Cardiac muscle cell (in vitro differentiated cells and primary cell): ENCODE results near the gene PLCB2. TPM values are rescaled to one million over a fixed set of nuclear protein-coding genes. Genes with fewer than 3 reads are reported as not detected.
A peak's percentile ranks its signal among the peaks of the same experiment; 100 is the strongest.

ENCODE experiments used
- DNase-seq, 2 donors: peaks; one replicate each; pipeline versions ENCODE4 v3.0.0 to v3.0.0-alpha.2; 2010 to 2017; ENCODE audit warnings: low read depth in 1 of 2, low spot score in 1 of 2
- H3K27ac ChIP-seq: fragments of 200-600 bp; sonication (generic); 2 replicates; pipeline ENCODE4 v1.5.1; 2016
- H3K27me3 ChIP-seq: fragments of 200-600 bp; sonication (generic); 2 replicates; pipeline ENCODE4 v1.6.0; 2016; ENCODE audit warnings: control low read depth
- H3K36me3 ChIP-seq: fragments of 200-600 bp; sonication (generic); 2 replicates; pipeline ENCODE4 v1.5.1; 2016; ENCODE audit warnings: control low read depth
- H3K4me1 ChIP-seq: fragments of 200-600 bp; sonication (generic); 2 replicates; pipeline ENCODE4 v1.8.1; 2017; ENCODE audit warnings: low read depth, mild to moderate bottlenecking, mixed run types
- H3K4me3 ChIP-seq: fragments of 200-600 bp; sonication (generic); 2 replicates; pipeline ENCODE4 v1.5.1; 2016; ENCODE audit warnings: mild to moderate bottlenecking
- H3K9me3 ChIP-seq: fragments of 200-600 bp; sonication (generic); 2 replicates; pipeline ENCODE4 v1.5.1; 2017; ENCODE audit warnings: low read depth, mild to moderate bottlenecking, control low read depth
- CTCF ChIP-seq: IDR thresholded peaks from 2 replicates; pipeline ENCODE4 v1.5.1; 2012; ENCODE audit warnings: low read depth, mild to moderate bottlenecking, low read length
- polyA plus RNA-seq: library from polyadenylated mRNA; unstranded; fragments of >200 nt; fragmentation: Nextera tagmentation; extraction: Ambion mirVana; gene quantifications from 2 replicates; pipeline ENCODE4 v1.2.1, GENCODE V29; 2016
- total RNA-seq: library from RNA; depleted of rRNA; stranded (reverse); fragments of >200 nt; gene quantifications from 2 replicates; pipeline ENCODE4 v1.2.3, GENCODE V29; 2016

PLCB2 gene
- total and polyA plus RNA-seq, 2 experiments from 2014 or later, result 28.3 to 41.2 TPM

DNA sequence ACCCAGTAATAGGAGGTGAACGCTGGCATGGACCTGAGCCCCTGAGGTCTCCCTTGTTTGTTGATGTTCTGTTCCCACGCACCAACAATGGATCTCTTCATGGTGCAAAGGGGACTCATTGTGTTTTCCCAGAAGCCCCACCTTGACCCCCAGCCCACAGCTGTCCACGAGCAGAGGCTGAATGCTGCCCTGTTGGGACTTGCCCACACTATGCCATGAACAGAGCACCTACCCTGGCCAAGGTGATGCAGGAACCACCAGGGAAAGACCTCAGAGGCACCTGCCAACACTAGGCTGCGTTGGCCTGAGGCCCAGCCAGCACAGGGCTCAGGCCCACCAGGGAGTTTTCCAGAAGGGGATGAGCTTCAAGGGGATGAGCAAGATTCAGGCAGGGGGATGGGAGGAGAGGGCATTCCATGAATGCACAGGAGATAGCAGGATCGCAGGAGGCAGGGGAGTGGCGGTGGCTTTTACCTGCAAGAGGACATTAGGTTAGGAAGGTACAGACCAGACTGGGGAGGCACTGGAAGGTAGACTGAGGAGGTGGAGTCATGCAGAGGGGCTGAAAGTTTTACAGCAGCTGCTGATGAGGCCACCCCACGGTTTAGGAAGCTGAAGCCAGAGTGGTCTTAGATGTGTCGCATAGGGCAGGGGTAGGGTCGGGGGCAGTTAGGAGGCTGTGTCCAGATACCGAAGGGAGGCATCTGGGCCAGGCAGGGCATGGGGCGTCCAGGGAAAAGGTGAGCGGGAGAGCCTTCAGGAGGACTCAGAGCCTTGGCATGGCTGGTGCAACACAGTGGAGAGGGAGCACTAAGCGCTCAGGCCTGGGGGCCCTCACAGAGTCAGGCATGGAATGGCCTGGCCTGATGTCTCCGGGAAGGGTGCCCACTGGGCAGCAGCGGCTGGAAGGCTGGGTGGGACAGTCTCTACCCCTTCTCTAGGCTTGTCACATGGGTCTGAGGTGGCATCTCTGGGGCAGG, 39.1 kb upstream of the PLCB2 start:
- no peaks in the 10 kb centered on the region for H3K36me3 ChIP-seq
- no peaks in the 10 kb centered on the region for H3K27me3 ChIP-seq
- H3K4me1 ChIP-seq, result no peaks in the 10 kb centered on the region
- no peak for DNase-seq
- H3K4me3 ChIP-seq, result no peak overlapping the region
- no peak overlapping the region for H3K27ac ChIP-seq
- H3K9me3 ChIP-seq, result no peaks in the 10 kb centered on the region
- no peak for TF ChIP-seq CTCF

GRCh38 chr15:40345867-40346578, 38.3 kb upstream of the PLCB2 start:
- TF ChIP-seq CTCF, result no peak
- peaks cover 4% of the 10 kb centered on the region for H3K4me1 ChIP-seq
- H3K4me3 ChIP-seq, result no peak overlapping the region
- H3K9me3 ChIP-seq, result no peaks in the 10 kb centered on the region
- H3K36me3 ChIP-seq, result no peaks in the 10 kb centered on the region
- DNase-seq, result no peak
- no peak overlapping the region for H3K27ac ChIP-seq
- no peaks in the 10 kb centered on the region for H3K27me3 ChIP-seq

DNA sequence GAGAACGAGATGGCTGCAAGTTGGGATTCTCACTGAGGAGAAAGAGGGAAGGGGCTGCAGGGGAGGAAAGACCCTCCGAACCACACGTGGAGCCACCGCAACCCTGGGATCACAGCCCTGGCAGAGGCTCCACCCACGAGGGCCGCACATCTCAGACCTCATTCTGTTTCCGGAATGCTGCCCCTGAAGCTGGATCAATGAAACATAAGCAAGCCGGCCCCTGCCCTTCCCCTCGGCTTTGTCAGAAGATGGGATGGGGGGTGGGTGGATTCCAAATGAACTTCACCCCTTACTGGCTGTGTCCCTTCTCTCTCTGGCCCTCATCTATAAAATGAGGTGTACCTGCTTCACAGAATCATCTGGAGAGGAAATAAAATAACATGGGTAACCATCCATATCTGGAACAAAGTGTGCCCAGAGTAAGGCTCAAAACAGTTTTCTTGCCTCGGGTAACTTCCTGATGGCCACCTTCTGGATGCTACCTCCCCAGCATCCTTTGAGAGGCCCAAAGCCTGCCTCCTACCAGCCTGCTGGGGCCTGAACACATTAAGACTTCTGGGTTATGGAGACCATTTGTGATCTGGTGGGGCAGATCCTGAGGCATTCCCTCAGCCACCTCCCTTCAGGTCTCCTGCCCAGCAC, 37.6 kb upstream of the PLCB2 start:
- DNase-seq, result no peak
- H3K4me3 ChIP-seq, result no peak overlapping the region
- H3K27me3 ChIP-seq, result no peaks in the 10 kb centered on the region
- H3K27ac ChIP-seq, result no peak overlapping the region
- peaks cover 10% of the 10 kb centered on the region for H3K4me1 ChIP-seq
- no peaks in the 10 kb centered on the region for H3K36me3 ChIP-seq
- H3K9me3 ChIP-seq, result no peaks in the 10 kb centered on the region
- TF ChIP-seq CTCF, result no peak

DNA sequence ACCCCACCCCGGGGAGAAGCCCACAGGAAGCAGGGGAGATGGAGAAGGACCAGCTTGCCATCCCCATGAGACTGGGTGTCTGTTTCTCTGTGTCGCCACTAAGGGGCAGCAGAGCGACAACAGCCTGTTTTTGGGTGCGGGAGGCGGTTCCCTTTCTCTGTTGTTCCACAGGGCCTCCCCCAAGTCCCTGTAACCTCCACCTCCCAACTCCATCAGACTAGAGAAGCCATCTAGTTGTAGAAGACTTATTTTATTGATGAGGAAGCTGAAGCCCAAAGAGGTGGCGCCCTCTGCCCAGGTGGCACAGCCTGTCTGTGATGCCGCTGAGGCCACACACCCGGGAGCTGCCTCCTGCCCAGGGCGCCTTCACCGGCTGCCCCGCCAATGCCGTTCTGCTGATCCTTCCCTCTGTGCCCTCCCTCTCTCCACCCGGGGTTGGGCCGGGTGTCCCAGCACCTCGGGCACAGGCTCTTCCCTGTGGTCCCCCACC, 36.9 kb upstream of the PLCB2 start:
- Histone ChIP-seq H3K27me3 (no peaks in the 10 kb centered on the region), H3K4me3 (no peak overlapping the region), H3K4me1 (peaks cover 17% of the 10 kb centered on the region), H3K9me3 (no peaks in the 10 kb centered on the region), H3K27ac (no peak overlapping the region), H3K36me3 (no peaks in the 10 kb centered on the region)
- peak; percentile 80 for TF ChIP-seq CTCF
- DNase-seq, result peak; percentile 65 to 74

- Histone ChIP-seq H3K27ac (no peak overlapping the region), H3K9me3 (no peaks in the 10 kb centered on the region), H3K27me3 (no peaks in the 10 kb centered on the region), H3K4me3 (no peak overlapping the region), H3K4me1 (peaks cover 19% of the 10 kb centered on the region), H3K36me3 (no peaks in the 10 kb centered on the region)
- TF ChIP-seq CTCF, result no peak
- peak in 1 of 2 donors; percentile 60 for DNase-seq
Observed at GRCh38 chr15:40344217-40344616, 36.5 kb upstream of the PLCB2 start.
